Rectal smooth muscle tissue (tissue), 1 donor: ENCODE results near the gene COL4A1.

Experiments
- H3K27ac ChIP-seq: one replicate; pipeline ENCODE4 v1.7.0; 2013; ENCODE audit warnings: low read depth, low read length, inconsistent platforms
- H3K27me3 ChIP-seq: one replicate; pipeline ENCODE4 v1.7.0; 2013; ENCODE audit warnings: low read length; ENCODE audit not compliant: control insufficient read depth, insufficient read depth
- H3K36me3 ChIP-seq: one replicate; pipeline ENCODE4 v1.7.0; 2013; ENCODE audit warnings: low read length; ENCODE audit not compliant: control insufficient read depth, insufficient read depth
- H3K4me1 ChIP-seq: one replicate; pipeline ENCODE4 v1.7.0; 2013; ENCODE audit warnings: low read length; ENCODE audit not compliant: control insufficient read depth, insufficient read depth
- H3K4me3 ChIP-seq: one replicate; pipeline ENCODE4 v1.7.0; 2013; ENCODE audit warnings: low read length
- H3K9ac ChIP-seq: one replicate; pipeline ENCODE4 v1.7.0; 2013; ENCODE audit warnings: low read length

The COL4A1 gene

DNA sequence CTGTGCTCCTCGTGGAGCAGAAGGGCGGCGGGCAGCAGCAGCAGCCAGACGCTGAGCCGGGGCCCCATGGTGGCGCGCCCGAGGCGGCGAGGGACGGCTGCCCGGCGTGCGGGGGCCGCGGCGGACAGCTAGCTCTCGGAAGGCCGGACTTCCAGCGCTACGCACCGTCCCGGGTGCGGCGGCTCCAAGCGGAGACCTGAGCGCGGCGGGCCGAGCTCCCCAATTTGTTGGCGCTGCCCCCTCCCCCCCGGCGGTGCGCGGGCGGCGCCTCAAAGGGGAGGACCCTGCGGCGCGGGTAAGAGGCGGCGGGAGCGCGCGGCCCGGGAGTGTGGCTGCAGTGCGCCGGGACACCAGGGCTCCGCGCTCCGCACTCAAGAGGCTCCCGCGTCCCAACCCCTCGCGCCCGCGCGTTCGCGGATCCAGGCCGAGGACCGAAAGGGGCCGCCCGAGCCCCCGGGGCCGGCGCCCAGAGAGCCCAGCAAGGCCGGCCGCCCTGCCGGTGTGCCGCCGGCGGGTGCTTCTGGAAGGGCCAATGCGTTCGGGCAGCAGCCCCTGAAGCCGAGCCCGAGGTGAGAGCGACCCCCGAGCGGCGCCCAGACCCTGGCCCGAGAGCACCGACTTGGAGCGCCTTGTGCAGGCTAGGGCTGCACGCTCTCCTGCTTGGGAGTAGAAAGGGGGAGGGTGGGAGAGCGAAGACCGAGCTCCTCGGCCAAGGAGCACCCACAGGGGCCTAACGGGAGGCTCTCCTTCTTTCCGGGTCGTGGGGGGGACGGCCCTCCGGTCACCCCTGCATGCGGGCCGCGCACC is at the start of gene COL4A1, which contains the start of gene COL4A2:
Gene COL4A1 (minus strand): TSS at position 198 of the 807 bp plus-strand sequence. CDS start 130 bp downstream, at position 68.
Gene COL4A2 (plus strand): TSS at position 325 of the 807 bp plus-strand sequence. CDS start 620 bp downstream, outside the sequence.
- peak within 1 kb of the TSS; percentile 53 for H3K9ac ChIP-seq
- peak within 1 kb of the TSS; percentile 97 for H3K27ac ChIP-seq
- H3K4me1 ChIP-seq, result peaks cover 44% of the 10 kb centered on the region
- H3K27me3 ChIP-seq, result no peaks in the 10 kb centered on the region
- H3K4me3 ChIP-seq, result peak within 1 kb of the TSS; percentile 72
- no peaks in the 10 kb centered on the region for H3K36me3 ChIP-seq

GRCh38 chr13:110356362-110356761 is 49.4 kb upstream of the COL4A1 start:
- Histone ChIP-seq H3K27ac (peak overlapping the region; percentile 10), H3K27me3 (no peaks in the 10 kb centered on the region), H3K36me3 (peaks cover 4% of the 10 kb centered on the region), H3K4me3 (no peak overlapping the region), H3K4me1 (peaks cover 56% of the 10 kb centered on the region), H3K9ac (no peak overlapping the region)

- peak overlapping the region; percentile 89 for H3K27ac ChIP-seq
- H3K36me3 ChIP-seq, result peaks cover 4% of the 10 kb centered on the region
- H3K27me3 ChIP-seq, result no peaks in the 10 kb centered on the region
- no peak overlapping the region for H3K4me3 ChIP-seq
- no peak overlapping the region for H3K9ac ChIP-seq
- H3K4me1 ChIP-seq, result peaks cover 41% of the 10 kb centered on the region
These were observed 47.9 kb upstream of the COL4A1 start for GRCh38 chr13:110354715-110355473.

DNA sequence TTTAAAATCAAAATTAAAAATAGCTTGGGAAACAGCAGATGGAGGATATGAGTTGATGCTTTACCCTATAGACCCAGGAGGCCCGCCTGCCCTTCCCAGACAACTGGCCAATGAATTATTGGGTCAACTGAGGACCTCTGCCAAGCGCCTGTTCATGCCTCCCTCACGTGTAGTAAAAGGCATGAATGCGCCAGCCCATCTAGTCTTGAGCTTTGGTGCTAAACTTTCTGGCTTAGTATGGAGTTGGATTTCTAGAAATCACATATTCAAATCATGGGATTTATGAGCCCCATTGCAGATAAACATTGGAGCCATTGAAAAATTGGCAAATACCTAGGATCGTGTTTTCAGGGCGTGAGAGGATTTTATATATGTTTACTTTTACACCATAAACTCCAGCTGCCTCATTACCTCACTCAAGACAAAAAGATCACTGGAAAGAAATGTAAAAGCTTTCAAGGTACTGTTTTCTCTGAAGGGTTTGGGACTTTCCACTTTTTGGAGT is 47.2 kb upstream of the COL4A1 start:
- Histone ChIP-seq H3K9ac (no peak overlapping the region), H3K27ac (peak overlapping the region; percentile 89), H3K4me3 (no peak overlapping the region), H3K36me3 (peaks cover 4% of the 10 kb centered on the region), H3K4me1 (peaks cover 34% of the 10 kb centered on the region), H3K27me3 (no peaks in the 10 kb centered on the region)

DNA sequence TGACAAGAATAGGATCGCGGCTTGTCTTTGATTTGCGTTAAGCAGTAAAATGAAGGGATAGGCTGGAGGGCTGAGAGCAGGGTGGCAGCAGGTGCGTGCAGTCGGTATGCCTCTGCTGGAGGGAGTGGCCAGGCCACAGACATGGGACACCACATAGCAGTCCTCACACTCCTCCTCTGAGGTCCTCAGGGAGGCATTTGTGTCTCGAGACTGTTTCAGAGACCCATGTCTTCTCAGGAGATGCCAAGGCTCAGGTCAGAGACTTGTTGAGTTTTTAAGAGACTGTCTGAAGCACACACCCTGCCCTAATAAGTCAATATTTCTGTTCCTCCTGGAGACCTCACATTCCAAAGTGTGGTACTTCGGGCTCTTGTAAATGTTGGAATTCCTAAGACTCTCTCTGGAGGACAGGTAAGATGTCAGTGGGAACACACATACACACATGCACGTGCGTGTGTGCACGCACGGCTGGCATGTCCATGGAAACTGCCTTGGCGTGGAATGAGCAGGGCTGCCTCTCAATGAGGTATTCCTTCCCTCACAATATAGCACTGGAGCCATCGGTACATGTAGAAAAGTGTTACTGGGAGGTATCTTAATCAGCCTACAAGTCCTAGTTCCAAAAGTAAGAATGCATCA is 46.5 kb upstream of the COL4A1 start:
- Histone ChIP-seq H3K9ac (no peak overlapping the region), H3K4me1 (peaks cover 34% of the 10 kb centered on the region), H3K36me3 (peaks cover 4% of the 10 kb centered on the region), H3K4me3 (no peak overlapping the region), H3K27me3 (no peaks in the 10 kb centered on the region), H3K27ac (peak overlapping the region; percentile 89)

DNA sequence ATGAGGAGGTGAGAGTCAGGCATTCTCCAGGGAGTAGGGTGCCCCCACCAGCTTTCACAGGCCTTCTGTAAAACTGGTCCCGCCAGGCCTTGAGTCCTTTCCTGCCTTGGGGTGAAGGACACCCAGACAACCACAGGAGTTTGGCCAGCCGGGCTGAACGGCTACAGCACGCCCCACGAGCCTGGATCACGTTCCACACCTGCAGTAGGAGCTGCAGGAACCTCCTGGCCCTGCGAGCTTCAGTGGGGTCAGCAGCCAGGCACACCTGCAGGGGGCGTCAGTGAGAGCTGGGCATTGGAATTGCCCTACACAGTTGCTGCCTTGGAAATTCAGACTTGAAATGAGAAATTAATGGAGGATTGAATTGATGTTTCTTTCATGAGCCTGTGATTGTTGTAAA is 45.8 kb upstream of the COL4A1 start:
- no peak overlapping the region for H3K9ac ChIP-seq
- H3K27ac ChIP-seq, result peak overlapping the region; percentile 89
- no peak overlapping the region for H3K4me3 ChIP-seq
- peaks cover 37% of the 10 kb centered on the region for H3K4me1 ChIP-seq
- no peaks in the 10 kb centered on the region for H3K36me3 ChIP-seq
- H3K27me3 ChIP-seq, result no peaks in the 10 kb centered on the region

GRCh38 chr13:110351636-110352420 is 44.9 kb upstream of the COL4A1 start:
- Histone ChIP-seq H3K4me3 (no peak overlapping the region), H3K4me1 (peaks cover 45% of the 10 kb centered on the region), H3K36me3 (no peaks in the 10 kb centered on the region), H3K9ac (no peak overlapping the region), H3K27ac (peak overlapping the region; percentile 89), H3K27me3 (no peaks in the 10 kb centered on the region)

DNA sequence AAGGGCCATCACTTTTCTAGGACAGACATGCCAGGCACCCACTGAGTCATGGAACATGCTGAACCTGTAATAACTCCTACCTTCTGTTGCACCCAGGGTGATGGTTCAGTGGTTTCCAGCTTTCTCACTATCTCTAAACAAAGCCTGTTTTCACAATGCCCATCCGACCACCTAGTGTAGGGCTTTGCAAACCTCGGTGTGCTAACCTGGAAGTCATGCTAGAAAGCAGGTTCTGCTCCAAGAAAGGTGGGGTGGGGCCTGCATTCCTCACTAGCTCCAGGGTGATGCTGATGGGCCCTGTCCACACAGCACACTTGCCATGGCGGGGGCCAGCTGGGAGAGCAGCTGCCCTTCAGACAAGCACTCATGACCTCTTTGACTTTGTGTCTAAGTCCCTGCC is 43.6 kb upstream of the COL4A1 start:
- no peak overlapping the region for H3K9ac ChIP-seq
- peak overlapping the region; percentile 29 for H3K27ac ChIP-seq
- H3K4me3 ChIP-seq, result no peak overlapping the region
- no peaks in the 10 kb centered on the region for H3K36me3 ChIP-seq
- H3K4me1 ChIP-seq, result peaks cover 41% of the 10 kb centered on the region
- H3K27me3 ChIP-seq, result no peaks in the 10 kb centered on the region

- peaks cover 41% of the 10 kb centered on the region for H3K4me1 ChIP-seq
- H3K9ac ChIP-seq, result no peak overlapping the region
- no peaks in the 10 kb centered on the region for H3K36me3 ChIP-seq
- no peak overlapping the region for H3K4me3 ChIP-seq
- no peaks in the 10 kb centered on the region for H3K27me3 ChIP-seq
- no peak overlapping the region for H3K27ac ChIP-seq
These were observed 43.1 kb upstream of the COL4A1 start for GRCh38 chr13:110350049-110350448.

DNA sequence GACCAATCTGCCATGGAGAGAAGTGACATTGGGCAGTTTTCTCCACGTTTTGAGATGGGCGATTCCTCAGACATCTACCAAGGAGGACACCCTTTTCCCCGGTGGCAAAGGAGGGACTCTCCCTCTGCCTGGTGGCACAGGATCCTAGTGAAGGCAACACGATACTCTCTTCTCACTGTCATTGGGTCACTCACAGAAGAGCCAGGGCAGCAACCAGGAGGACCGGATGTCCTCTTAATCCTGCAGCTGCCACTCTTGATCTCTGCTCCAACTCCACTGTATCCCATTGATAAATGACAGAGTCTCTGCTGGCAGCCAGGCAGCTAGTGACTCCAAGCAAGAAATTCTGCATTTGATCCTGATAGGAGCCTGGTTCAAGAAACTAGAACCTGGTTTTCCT is 42.3 kb upstream of the COL4A1 start:
- H3K27me3 ChIP-seq, result no peaks in the 10 kb centered on the region
- H3K4me1 ChIP-seq, result peaks cover 40% of the 10 kb centered on the region
- no peak overlapping the region for H3K4me3 ChIP-seq
- H3K27ac ChIP-seq, result peak overlapping the region; percentile 16
- H3K36me3 ChIP-seq, result no peaks in the 10 kb centered on the region
- H3K9ac ChIP-seq, result no peak overlapping the region

DNA sequence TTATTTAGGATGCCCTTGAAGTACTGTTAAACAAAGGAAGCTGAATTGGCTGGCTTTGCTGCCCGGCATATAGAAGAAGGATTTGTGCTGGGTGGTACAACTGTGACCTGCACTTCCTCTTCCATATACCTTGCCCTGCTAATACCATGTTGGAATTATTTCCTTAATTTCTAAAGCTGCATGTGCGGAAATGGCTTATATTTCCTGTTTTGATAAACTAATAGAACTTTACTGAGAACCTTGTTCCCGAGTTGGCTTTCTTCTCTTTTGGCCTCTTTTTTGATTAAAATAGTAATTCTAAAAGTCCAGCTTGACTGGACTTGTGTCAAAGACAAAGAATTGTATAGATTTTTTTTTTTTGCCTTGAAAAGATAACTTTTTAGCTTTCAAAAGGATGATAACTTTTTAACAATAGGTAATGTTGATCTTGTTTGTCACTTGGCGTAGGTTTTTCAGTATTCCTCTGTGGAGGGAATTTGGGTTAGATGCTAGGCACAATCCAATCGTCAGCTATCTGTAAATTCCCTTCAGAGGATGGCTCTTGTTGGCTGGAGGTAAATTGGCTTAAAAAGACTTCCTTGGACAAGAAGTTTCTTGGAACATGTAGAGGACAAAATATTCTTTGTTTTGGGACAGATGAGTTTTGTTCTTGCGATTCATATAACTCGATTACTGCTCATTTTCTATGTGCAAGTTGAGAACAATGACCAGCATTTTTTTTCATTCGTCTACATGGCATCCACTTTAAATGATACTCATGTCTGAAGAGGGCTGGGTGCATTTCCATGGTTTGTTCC is 41.5 kb upstream of the COL4A1 start:
- no peak overlapping the region for H3K4me3 ChIP-seq
- H3K27ac ChIP-seq, result peak overlapping the region; percentile 74
- H3K9ac ChIP-seq, result no peak overlapping the region
- no peaks in the 10 kb centered on the region for H3K36me3 ChIP-seq
- H3K4me1 ChIP-seq, result peaks cover 35% of the 10 kb centered on the region
- H3K27me3 ChIP-seq, result no peaks in the 10 kb centered on the region
